IMR-90 (cell line): ENCODE measurements around the gene ADAMTSL4. TPM values are rescaled to one million over a fixed set of nuclear protein-coding genes. Genes with fewer than 3 reads are reported as not detected.

Experiments used
- ATAC-seq: fragments of 200-7000 bp; cut with Tn5 transposase; 2 replicates; pipeline ENCODE4 v1.9.1; 2020; ENCODE audit warnings: low read depth, mild to moderate bottlenecking, moderate library complexity
- BruUV-seq: library from RNA; stranded (reverse); fragments of 400-500 nt; replicated peaks from 2 replicates; lab custom pipeline; 2021; lab: Mats Ljungman, UMichigan
- CTCF ChIA-PET: fragments of 300-600 bp; formaldehyde crosslinking; extraction: SDS; loops from one replicate; lab custom pipeline; 2021; ENCODE audit warnings: antibody characterized with exemption; lab: Yijun Ruan, JAX
- POLR2A ChIA-PET: fragments of 300-600 bp; sonication (Branson Sonifier 250); formaldehyde crosslinking; loops from one replicate; lab custom pipeline; 2022; ENCODE audit warnings: antibody characterized with exemption; ENCODE audit not compliant: unreplicated experiment; lab: Charles Lee
- DNase-seq: peaks from one replicate; pipeline ENCODE4 v3.0.0; 2013
- H2AFZ ChIP-seq: replicated peaks from 2 replicates; pipeline ENCODE3; 2013; ENCODE audit warnings: low read length, mild to moderate bottlenecking; ENCODE audit not compliant: poor library complexity
- H2AK5ac ChIP-seq: 2 replicates; pipeline ENCODE4 v1.6.1; 2013; ENCODE audit warnings: low read depth, low read length, inconsistent platforms
- H2AK9ac ChIP-seq: replicated peaks from 2 replicates; pipeline ENCODE3; 2013; ENCODE audit warnings: mild to moderate bottlenecking, low read depth, low read length, moderate library complexity; ENCODE audit not compliant: poor library complexity
- H2BK120ac ChIP-seq: 2 replicates; pipeline ENCODE4 v1.6.1; 2013; ENCODE audit warnings: low read depth, low read length, inconsistent platforms
- H2BK15ac ChIP-seq: 3 replicates; pipeline ENCODE4 v1.6.1; 2013; ENCODE audit warnings: low read depth, low read length, inconsistent platforms
- H2BK20ac ChIP-seq: 2 replicates; pipeline ENCODE4 v1.6.1; 2013; ENCODE audit warnings: low read depth, mild to moderate bottlenecking, inconsistent platforms, low read length, moderate library complexity
- H2BK5ac ChIP-seq: 2 replicates; pipeline ENCODE4 v1.6.1; 2013; ENCODE audit warnings: mild to moderate bottlenecking, low read depth, low read length, inconsistent platforms; ENCODE audit not compliant: poor library complexity, severe bottlenecking
- H3K14ac ChIP-seq: replicated peaks from 2 replicates; pipeline ENCODE4 v1.6.1; 2013; ENCODE audit warnings: low read depth, low read length, inconsistent platforms
- H3K18ac ChIP-seq: 2 replicates; pipeline ENCODE4 v1.6.1; 2013; ENCODE audit warnings: low read depth, low read length, control low read depth
- H3K23ac ChIP-seq: 2 replicates; pipeline ENCODE4 v1.6.1; 2013; ENCODE audit warnings: low read depth, low read length, inconsistent platforms
- H3K27ac ChIP-seq: 2 replicates; pipeline ENCODE4 v1.5.1; 2013; ENCODE audit warnings: mild to moderate bottlenecking, control low read depth, low read length; ENCODE audit not compliant: insufficient read depth
- H3K27me3 ChIP-seq: 2 replicates; pipeline ENCODE4 v1.6.1; 2013; ENCODE audit warnings: low read length; ENCODE audit not compliant: control insufficient read depth, insufficient read depth
- H3K36me3 ChIP-seq: 2 replicates; pipeline ENCODE4 v1.6.1; 2013; ENCODE audit warnings: low read length, mixed read lengths; ENCODE audit not compliant: control insufficient read depth, insufficient read depth
- H3K4ac ChIP-seq: 2 replicates; pipeline ENCODE4 v1.6.1; 2013; ENCODE audit warnings: low read depth, low read length, inconsistent platforms
- H3K4me1 ChIP-seq: 2 replicates; pipeline ENCODE4 v1.6.1; 2013; ENCODE audit warnings: low read length, mixed read lengths; ENCODE audit not compliant: control insufficient read depth, insufficient read depth
- H3K4me2 ChIP-seq: 2 replicates; pipeline ENCODE4 v1.6.1; 2013; ENCODE audit warnings: low read depth, mild to moderate bottlenecking, control low read depth, low read length, moderate library complexity
- H3K4me3 ChIP-seq: 2 replicates; pipeline ENCODE4 v1.5.1; 2013; ENCODE audit warnings: low read depth, mild to moderate bottlenecking, control low read depth, low read length, moderate library complexity; ENCODE audit not compliant: insufficient read depth
- H3K56ac ChIP-seq: 2 replicates; pipeline ENCODE4 v1.6.1; 2013; ENCODE audit warnings: low read length, inconsistent platforms; ENCODE audit not compliant: insufficient read depth; ENCODE audit errors: extremely low read depth
- H3K79me1 ChIP-seq, 2 experiments: 2 replicates each; pipeline ENCODE4 v1.6.1; 2013; ENCODE audit warnings: low read length in 2 of 2, inconsistent platforms in 1 of 2, low read depth in 1 of 2
- H3K9ac ChIP-seq: 2 replicates; pipeline ENCODE4 v1.6.1; 2013; ENCODE audit warnings: low read depth, low read length, control low read depth
- H3K9me1 ChIP-seq: 2 replicates; pipeline ENCODE4 v1.6.1; 2013; ENCODE audit warnings: low read length, inconsistent platforms; ENCODE audit not compliant: insufficient read depth
- H3K9me3 ChIP-seq: 2 replicates; pipeline ENCODE4 v1.6.1; 2013; ENCODE audit warnings: low read length; ENCODE audit not compliant: control insufficient read depth, insufficient read depth
- H4K20me1 ChIP-seq: 2 replicates; pipeline ENCODE4 v1.6.1; 2013; ENCODE audit warnings: low read length, inconsistent platforms; ENCODE audit not compliant: insufficient read depth
- H4K5ac ChIP-seq: 2 replicates; pipeline ENCODE4 v1.6.1; 2013; ENCODE audit warnings: mild to moderate bottlenecking, low read depth, low read length, control low read depth
- H4K8ac ChIP-seq, 2 experiments: 2 replicates each; pipeline ENCODE4 v1.6.1; 2013; ENCODE audit warnings: low read depth in 2 of 2, low read length in 2 of 2, control low read depth in 1 of 2, inconsistent platforms in 1 of 2
- H4K91ac ChIP-seq: 2 replicates; pipeline ENCODE4 v1.6.1; 2013; ENCODE audit warnings: low read depth, low read length, inconsistent platforms; ENCODE audit not compliant: insufficient read depth
- CHD1 ChIP-seq: IDR thresholded peaks from 2 replicates; pipeline ENCODE4 v1.6.1; 2012; ENCODE audit warnings: low read depth, low read length, improper control_type of control experiment
- CTCF ChIP-seq: conservative IDR thresholded peaks from 2 replicates; pipeline ENCODE4 v1.5.1; 2012; ENCODE audit warnings: mild to moderate bottlenecking, low read depth, low read length, improper control_type of control experiment
- ELK1 ChIP-seq: fragments of 150-350 bp; IDR thresholded peaks from 2 replicates; pipeline ENCODE4 v1.6.1; 2016; ENCODE audit warnings: low read depth, mild to moderate bottlenecking, low read length, moderate library complexity, borderline replicate concordance
- MAZ ChIP-seq: IDR thresholded peaks from 2 replicates; pipeline ENCODE4 v1.6.1; 2012; ENCODE audit warnings: low read depth, mild to moderate bottlenecking, low read length, improper control_type of control experiment, moderate library complexity, borderline replicate concordance
- MXI1 ChIP-seq: IDR thresholded peaks from 2 replicates; pipeline ENCODE4 v1.6.1; 2012; ENCODE audit warnings: low read depth, mild to moderate bottlenecking, low read length, moderate library complexity, borderline replicate concordance
- RAD21 ChIP-seq: IDR thresholded peaks from 2 replicates; pipeline ENCODE4 v1.6.1; 2012; ENCODE audit warnings: low read length, improper control_type of control experiment
- RFX5 ChIP-seq: IDR thresholded peaks from 2 replicates; pipeline ENCODE4 v1.8.0; 2012; ENCODE audit warnings: low read depth, mild to moderate bottlenecking, low read length, moderate library complexity
- SMC3 ChIP-seq: fragments of 150-350 bp; IDR thresholded peaks from 2 replicates; pipeline ENCODE4 v1.6.1; 2016; ENCODE audit warnings: low read depth, mild to moderate bottlenecking, antibody characterized with exemption, low read length, moderate library complexity
- WGBS, 2 experiments: methylation state at CpG; one replicate each; pipeline versions ENCODE4 v1.1.5 to v1.1.7; 2013; ENCODE audit warnings: missing lambda C conversion rate in 2 of 2; ENCODE audit not compliant: insufficient read length in 1 of 2; ENCODE audit errors: extremely low coverage in 2 of 2; 5-methylcytosine and 5-hydroxymethylcytosine counted together
- dilution Hi-C: fragments of 300-500 bp; cut with HindIII; formaldehyde crosslinking; loops from one replicate; pipeline ENCODE4 v1.14.3; 2018; ENCODE audit warnings: low sequenced_read_pairs; ENCODE audit not compliant: unreplicated experiment
- in situ Hi-C: fragments of 300-500 bp; cut with MboI; formaldehyde crosslinking; loops from 3 replicates; pipeline ENCODE4 v1.14.3; 2019; ENCODE audit warnings: low sequenced_read_pairs, inconsistent platforms, mixed read lengths
- intact Hi-C: fragments of 100-400 bp; cut with micrococcal nuclease; formaldehyde crosslinking; loops from 2 replicates; pipeline ENCODE4 v1.10.0; 2022
- polyA plus RNA-seq, 3 experiments: library from polyadenylated mRNA; depleted of rRNA; stranded (reverse); fragments of >200 nt; gene quantifications; 2 replicates each; pipeline ENCODE4 v1.2.3, GENCODE V29; 2012; ENCODE audit warnings: low replicate concordance in 1 of 3
- total RNA-seq: library from RNA; depleted of rRNA; stranded (reverse); fragments of >200 nt; gene quantifications from 2 replicates; pipeline ENCODE4 v1.2.3, GENCODE V29; 2012

Gene ADAMTSL4
- total and polyA plus RNA-seq, 2 of the 4 experiments (the other 2 are of a cell fraction), result 0.54 to 12.2 TPM

- H3K9me1 ChIP-seq, result peaks cover 24% of the 10 kb centered on the region
Measured at GRCh38 chr1:150560011-150560438, 10.8 kb downstream of the ADAMTSL4 start.

More at GRCh38 chr1:150560011-150560438, 10.8 kb downstream of the ADAMTSL4 start:
- H4K8ac ChIP-seq, result peak overlapping the region in 1 of 2 experiments; percentile 42; a peak in 1 of 4 replicates
- no peak overlapping the region for H3K27ac ChIP-seq
- peak; percentile 42; the same call in 1 of the 2 replicates for TF ChIP-seq MAZ
- TF ChIP-seq RFX5, result no peak
- peak; percentile 75 for TF ChIP-seq CTCF
- no peak for TF ChIP-seq ELK1
- TF ChIP-seq CHD1, result no peak
- no peak for TF ChIP-seq MXI1
- peak; percentile 61 for TF ChIP-seq SMC3
- TF ChIP-seq RAD21, result peak; percentile 57
- no peak overlapping the region; the same call in 1 of the 2 replicates for H2BK120ac ChIP-seq
- no peak overlapping the region for H4K5ac ChIP-seq
- in situ Hi-C loops (loop anchor here (10.0 kb wide), 1 partner anchor 245 kb away; the partner anchor contains the start of gene CTSK), intact Hi-C loops (loop anchor here (5.0 to 10.0 kb wide), 6 partner anchors 73 to 445 kb away; partner anchors contain the start of genes ARNT, CA14, GOLPH3L and MINDY1), dilution Hi-C loops (no loop called here)
- CTCF ChIA-PET, result interaction anchor here (0.7 to 2.1 kb wide), 5 partner anchors 55 to 253 kb away, joined by 3 to 7 read pairs (median 5); partner anchors contain the start of gene ENSA
- WGBS, 2 experiments, result 18% methylated on average over 5 of the region's 9 CpGs; no CpG with 5 or more reads in 1 of the 2 experiments
- peak overlapping the region; percentile 97 for H3K4ac ChIP-seq
- no peak overlapping the region for H3K4me3 ChIP-seq
- H3K4me1 ChIP-seq, result peaks cover 26% of the 10 kb centered on the region
- H3K36me3 ChIP-seq, result peaks cover 5% of the 10 kb centered on the region
- no peaks in the 10 kb centered on the region for H3K9me3 ChIP-seq
- H3K4me2 ChIP-seq, result no peak overlapping the region
- no TSS peak for BruUV-seq
- peak overlapping the region; percentile 16 for H2AFZ ChIP-seq
- H3K79me1 ChIP-seq, result peaks cover 12 to 80% of the 10 kb centered on the region in 2 experiments
- peak overlapping the region; percentile 31; the same call in 1 of the 2 replicates for H3K14ac ChIP-seq
- H3K27me3 ChIP-seq, result no peaks in the 10 kb centered on the region
- peaks cover 21% of the 10 kb centered on the region for H4K20me1 ChIP-seq
- H2AK9ac ChIP-seq, result peak overlapping the region; percentile 96
- peak overlapping the region; percentile 89 for H2AK5ac ChIP-seq
- no peak overlapping the region for H2BK5ac ChIP-seq
- H2BK15ac ChIP-seq, result peak overlapping the region; percentile 42; the same call in 2 of the 3 replicates
- H2BK20ac ChIP-seq, result no peak overlapping the region
- H3K56ac ChIP-seq, result no peak overlapping the region
- no peak for DNase-seq
- POLR2A ChIA-PET, result no interaction called here
- H3K18ac ChIP-seq, result no peak overlapping the region
- no peak overlapping the region for H3K9ac ChIP-seq
- H4K91ac ChIP-seq, result 0 out of 2 replicates have a peak overlapping the region, but pooled peaks have one; percentile 30
- no peak for ATAC-seq
- peak overlapping the region; percentile 64; the same call in 1 of the 2 replicates for H3K23ac ChIP-seq
